UCSD-AML1 (cell line): ENCODE results near the gene KRIT1.

Source experiments
- DNase-seq: peaks from one replicate; lab custom pipeline; 2025; ENCODE audit not compliant: unreplicated experiment; lab: John Stamatoyannopoulos, UW

KRIT1 gene

DNA sequence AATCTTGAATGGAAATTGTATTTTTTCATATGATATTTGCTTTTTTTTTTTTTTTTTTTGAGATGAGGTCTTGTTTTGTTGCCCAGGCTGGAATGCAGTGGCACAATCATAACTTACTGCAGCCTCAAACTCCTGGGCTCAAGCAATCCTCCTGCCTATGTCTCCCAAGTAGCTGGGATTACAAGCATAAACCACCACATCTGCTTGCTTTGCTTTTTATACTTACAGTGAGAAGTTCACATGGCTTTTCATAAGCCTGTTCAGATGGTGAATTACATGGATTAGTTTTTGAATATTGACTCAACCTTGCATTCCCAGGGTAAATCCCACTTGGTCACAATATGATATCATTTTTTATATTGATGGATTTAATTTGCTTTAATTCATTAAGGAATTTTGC is 88.7 kb downstream of the KRIT1 start:
- DNase-seq, result no peak

DNA sequence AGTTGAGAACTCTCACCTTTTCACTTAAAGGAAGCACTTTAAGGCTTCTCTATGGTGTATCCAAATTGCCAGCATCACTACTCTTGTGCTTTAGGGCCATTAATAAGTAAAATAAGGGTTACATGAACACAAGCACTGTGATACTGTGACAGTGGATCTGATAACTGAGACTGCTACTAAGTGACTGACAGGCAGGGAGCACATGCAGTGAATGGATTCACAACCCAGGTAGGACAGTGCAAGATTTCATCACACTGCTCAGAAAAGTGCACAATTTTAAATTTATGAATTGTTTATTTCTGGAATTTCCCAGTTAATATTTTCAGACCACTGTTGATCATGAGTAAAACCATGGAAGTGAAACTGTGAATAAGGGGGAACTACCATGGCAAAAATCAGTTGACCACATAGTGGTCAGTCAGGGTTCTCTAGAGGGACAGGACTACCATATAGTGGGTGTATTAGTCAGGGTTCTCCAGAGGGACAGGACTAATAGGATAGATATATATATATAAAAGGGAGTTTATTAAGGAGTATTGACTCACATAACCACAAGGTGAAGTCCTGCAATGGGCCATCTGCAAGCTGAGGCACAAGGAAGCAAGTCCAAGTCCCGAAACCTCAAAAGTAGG is 90.5 kb downstream of the KRIT1 start:
- DNase-seq, result no peak

DNA sequence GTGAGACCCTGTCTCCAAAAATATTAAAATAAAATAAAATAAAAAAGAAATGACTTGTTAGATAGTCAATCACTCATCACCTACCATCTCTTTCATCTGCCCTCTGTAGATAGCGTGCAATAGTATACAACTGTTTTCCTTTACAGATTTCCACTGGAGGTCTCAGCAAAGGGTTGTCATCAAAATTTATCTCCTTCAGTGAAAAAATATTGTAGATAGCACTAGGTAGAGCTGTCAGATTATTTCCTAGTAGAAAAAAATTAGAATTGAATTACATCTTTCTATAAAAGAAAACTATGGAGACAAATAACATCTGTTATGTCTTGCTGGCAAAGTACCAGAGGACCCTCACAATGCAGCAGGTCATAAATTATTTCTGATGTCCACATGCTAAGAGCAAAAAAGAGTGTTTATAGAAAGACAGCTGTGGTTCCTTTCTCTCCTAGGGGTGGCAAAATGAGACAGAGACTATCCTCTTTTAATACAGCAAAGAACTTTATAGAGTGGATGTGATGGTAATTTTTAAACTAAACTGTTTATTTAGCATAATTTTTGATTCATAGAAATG is 95.2 kb downstream of the KRIT1 start:
- no peak for DNase-seq

DNA sequence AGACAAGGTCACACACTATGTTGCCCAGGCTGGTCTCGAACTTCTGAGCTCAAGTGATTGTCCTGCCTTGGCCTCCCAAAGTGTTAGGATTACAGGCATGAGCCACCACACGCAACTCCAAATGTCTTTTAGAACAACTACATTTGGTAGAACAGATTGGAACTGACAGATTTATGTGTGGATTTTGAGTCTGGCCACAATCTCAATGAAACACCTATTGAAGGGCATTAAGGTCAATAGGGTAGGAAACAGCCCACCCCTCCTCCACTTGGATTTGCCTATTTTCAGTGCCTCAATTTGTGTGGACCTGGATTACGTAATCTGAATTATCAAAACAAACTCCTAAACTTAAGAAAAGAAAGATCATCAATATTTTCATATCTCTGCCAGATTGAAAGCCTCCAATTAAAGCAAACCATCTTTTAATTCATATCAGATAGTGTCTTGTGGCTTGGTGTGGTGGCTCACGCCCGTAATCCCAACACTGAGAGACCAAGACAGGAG is 95.9 kb downstream of the KRIT1 start:
- DNase-seq, result no peak
